Measurements from ENCODE around the gene FAF1.

FAF1 gene

DNA sequence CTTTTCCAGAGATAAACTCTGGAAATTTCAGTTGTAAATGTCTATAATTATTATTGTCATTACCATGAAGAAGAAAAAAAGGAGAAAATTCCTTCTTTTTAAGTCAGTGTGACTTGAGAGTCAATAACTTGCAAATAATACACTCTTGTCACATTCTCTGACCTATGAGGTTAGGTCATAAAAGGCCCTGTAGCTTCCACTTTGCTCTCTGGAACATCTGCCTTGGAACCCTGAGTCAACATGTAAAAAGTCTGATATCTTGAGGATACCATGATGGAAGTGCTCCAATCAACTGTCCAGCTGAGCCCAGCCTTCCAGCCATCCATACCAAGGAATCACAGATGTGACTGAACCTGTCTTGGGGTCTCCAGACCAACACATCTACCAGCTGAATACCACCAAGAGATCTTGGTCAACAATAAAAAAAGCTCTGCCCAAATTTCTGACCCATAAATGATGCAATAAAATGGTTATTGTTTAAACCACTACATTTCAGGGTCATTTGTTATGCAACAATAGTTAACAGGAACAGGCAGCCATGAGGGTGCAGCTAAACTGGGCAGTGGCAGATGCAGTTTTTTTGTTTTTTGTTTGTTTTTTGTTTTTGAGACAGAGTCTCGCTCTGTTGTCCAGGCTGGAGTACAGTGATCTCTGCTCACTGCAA lies 547.1 kb downstream of the FAF1 start:
- Histone ChIP-seq H3K9me3 (ENCODE audit: low read depth, low read length) (no peaks in the 10 kb centered on the region; the same call in 1 of the 2 replicates), H3K9ac (ENCODE audit: insufficient read length) (no peak overlapping the region), H3K4me3 (no peak overlapping the region), H3K36me3 (ENCODE audit: insufficient read depth, low read length) (no peaks in the 10 kb centered on the region), H3K27ac (no peak overlapping the region)
- no peak for TF ChIP-seq EZH2 (IDR thresholded peaks at IDR 0.05)
- TF ChIP-seq FOXP2 (optimal IDR thresholded peaks at IDR 0.05; ENCODE audit: control extremely low read depth, extremely low read length, insufficient read depth): no peak
- TF ChIP-seq POLR2AphosphoS5 (IDR thresholded peaks at IDR 0.05; ENCODE audit: borderline replicate concordance, low read depth, low read length): no peak
- no peak for DNase-seq (ENCODE audit: low read depth, low spot score)

DNA sequence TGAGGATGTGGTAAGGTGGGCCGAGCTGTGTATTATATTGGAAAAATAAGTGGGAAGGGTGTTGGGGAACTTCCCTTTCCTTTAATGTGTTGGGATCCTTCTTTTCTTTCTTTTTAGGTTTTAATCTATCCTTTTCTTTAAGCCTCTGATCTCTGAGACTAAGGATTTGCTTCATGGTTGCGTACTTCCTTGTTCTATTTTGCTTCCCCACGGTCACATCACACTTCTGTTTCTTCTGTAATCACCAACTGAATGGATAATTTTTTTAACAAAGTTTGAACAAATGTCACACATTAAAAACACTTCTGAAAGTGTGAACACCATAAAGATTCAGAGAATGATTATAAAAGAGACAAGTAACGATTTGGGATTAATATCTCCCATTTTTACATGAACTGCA lies 554.3 kb downstream of the FAF1 start:
- no peak overlapping the region for H3K9ac ChIP-seq (ENCODE audit: insufficient read length)
- H3K27ac ChIP-seq: no peak overlapping the region
- no peaks in the 10 kb centered on the region for H3K36me3 ChIP-seq (ENCODE audit: insufficient read depth, low read length)
- TF ChIP-seq POLR2AphosphoS5 (IDR thresholded peaks at IDR 0.05; ENCODE audit: borderline replicate concordance, low read depth, low read length): no peak
- TF ChIP-seq FOXP2 (optimal IDR thresholded peaks at IDR 0.05; ENCODE audit: control extremely low read depth, extremely low read length, insufficient read depth): no peak
- no peak for TF ChIP-seq EZH2 (IDR thresholded peaks at IDR 0.05)
- no peak for DNase-seq (ENCODE audit: low read depth, low spot score)
- H3K9me3 ChIP-seq (ENCODE audit: low read depth, low read length): no peaks in the 10 kb centered on the region; the same call in 1 of the 2 replicates
- no peak overlapping the region for H3K4me3 ChIP-seq

DNA sequence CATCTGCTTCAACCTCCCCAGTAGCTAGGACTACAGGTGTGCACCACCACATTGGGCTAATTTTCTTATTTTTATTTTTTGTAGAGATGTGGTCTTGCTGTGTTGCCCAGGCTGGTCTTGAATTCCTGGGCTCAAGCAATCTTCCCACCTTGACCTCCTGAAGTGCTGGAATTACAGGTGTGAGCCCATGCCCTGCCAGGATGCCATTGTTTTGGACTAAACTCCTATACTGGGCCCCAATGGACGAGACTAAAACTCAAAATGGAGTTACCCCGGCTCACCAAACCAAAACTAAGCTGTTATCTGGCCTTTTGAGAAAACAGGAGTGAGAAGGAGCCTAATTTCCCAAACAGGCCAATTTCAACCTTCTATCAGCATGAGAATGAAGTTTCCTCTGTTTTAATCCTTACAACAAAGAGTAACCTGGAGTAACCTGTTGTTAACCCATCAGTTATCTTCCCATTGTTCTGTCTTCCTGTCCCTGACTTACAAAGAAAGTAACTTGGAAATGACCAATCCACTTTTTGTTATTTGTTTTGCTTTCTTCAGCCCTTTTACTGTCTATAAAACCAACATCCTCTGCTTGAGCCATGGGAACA lies 566.4 kb downstream of the FAF1 start:
- no peak overlapping the region for H3K4me3 ChIP-seq
- TF ChIP-seq FOXP2 (optimal IDR thresholded peaks at IDR 0.05; ENCODE audit: control extremely low read depth, extremely low read length, insufficient read depth) (no peak), POLR2AphosphoS5 (IDR thresholded peaks at IDR 0.05; ENCODE audit: borderline replicate concordance, low read depth, low read length) (no peak), EZH2 (IDR thresholded peaks at IDR 0.05) (no peak)
- H3K36me3 ChIP-seq (ENCODE audit: insufficient read depth, low read length): no peaks in the 10 kb centered on the region
- no peak for DNase-seq (ENCODE audit: low read depth, low spot score)
- no peaks in the 10 kb centered on the region for H3K9me3 ChIP-seq (ENCODE audit: low read depth, low read length)
- H3K9ac ChIP-seq (ENCODE audit: insufficient read length): no peak overlapping the region
- no peak overlapping the region for H3K27ac ChIP-seq

Measured in SK-N-MC (cell line).